Measurements from ENCODE around the gene FAM162B.

DNA sequence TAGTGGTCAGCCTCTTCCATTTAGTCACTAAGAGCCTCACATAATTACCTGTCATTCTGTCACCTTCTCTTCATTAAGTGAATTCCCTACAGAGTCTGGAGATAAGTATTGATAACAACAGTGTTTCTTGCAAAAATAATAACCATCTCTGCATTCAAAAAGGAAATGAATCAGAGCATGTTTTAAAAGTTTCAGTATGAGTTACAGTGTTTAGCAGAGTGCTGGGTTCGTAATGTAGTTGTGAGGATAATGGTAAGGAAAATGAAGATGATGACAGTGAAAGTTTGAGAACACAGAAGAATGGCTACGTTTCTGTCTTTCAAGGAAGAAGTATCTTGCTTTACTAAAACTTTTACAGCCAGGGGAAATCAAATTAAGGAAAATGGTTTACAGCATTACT is 32.1 kb upstream of the FAM162B start:
- TF ChIP-seq, protein P1, sequence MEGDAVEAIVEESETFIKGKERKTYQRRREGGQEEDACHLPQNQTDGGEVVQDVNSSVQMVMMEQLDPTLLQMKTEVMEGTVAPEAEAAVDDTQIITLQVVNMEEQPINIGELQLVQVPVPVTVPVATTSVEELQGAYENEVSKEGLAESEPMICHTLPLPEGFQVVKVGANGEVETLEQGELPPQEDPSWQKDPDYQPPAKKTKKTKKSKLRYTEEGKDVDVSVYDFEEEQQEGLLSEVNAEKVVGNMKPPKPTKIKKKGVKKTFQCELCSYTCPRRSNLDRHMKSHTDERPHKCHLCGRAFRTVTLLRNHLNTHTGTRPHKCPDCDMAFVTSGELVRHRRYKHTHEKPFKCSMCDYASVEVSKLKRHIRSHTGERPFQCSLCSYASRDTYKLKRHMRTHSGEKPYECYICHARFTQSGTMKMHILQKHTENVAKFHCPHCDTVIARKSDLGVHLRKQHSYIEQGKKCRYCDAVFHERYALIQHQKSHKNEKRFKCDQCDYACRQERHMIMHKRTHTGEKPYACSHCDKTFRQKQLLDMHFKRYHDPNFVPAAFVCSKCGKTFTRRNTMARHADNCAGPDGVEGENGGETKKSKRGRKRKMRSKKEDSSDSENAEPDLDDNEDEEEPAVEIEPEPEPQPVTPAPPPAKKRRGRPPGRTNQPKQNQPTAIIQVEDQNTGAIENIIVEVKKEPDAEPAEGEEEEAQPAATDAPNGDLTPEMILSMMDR (conservative IDR thresholded peaks at IDR 0.05), result no peak
- no peak for TF ChIP-seq ZFX (IDR thresholded peaks at IDR 0.05)

All from C4-2B (cell line).